NCI-H146 (cell line): ENCODE results near the gene LTBP4.
A peak's percentile ranks its signal among the peaks of the same experiment; 100 is the strongest.

Experiments used
- DNase-seq: peaks from one replicate; lab custom pipeline; 2025; lab: John Stamatoyannopoulos, UW

The LTBP4 gene

DNA sequence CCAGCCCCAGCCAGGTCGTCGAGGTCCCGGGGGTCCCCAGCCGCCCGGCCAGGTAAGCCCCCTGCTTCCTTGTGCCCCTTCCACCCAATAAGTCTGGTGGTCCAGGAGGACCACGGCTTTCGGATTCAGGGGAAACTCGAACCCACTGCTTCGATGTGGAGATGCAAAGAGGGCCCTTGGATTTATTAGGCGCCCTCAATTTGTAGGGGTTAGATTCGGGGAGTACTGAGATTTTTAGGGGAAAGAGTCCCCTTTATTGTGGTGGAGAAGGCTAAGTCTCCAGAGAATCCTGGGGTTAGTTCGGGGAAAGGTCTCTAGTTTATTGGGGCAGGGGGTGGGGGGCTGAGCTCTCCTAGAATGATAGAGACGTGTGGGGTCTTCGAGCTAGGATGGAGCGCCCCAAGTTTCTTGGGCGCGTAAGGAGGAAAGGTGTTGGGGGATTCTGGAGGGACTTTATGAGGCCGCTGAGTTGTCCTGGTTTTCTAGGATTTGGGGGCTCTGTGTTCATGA is 3.8 kb upstream of the LTBP4 start:
- DNase-seq = no peak

DNA sequence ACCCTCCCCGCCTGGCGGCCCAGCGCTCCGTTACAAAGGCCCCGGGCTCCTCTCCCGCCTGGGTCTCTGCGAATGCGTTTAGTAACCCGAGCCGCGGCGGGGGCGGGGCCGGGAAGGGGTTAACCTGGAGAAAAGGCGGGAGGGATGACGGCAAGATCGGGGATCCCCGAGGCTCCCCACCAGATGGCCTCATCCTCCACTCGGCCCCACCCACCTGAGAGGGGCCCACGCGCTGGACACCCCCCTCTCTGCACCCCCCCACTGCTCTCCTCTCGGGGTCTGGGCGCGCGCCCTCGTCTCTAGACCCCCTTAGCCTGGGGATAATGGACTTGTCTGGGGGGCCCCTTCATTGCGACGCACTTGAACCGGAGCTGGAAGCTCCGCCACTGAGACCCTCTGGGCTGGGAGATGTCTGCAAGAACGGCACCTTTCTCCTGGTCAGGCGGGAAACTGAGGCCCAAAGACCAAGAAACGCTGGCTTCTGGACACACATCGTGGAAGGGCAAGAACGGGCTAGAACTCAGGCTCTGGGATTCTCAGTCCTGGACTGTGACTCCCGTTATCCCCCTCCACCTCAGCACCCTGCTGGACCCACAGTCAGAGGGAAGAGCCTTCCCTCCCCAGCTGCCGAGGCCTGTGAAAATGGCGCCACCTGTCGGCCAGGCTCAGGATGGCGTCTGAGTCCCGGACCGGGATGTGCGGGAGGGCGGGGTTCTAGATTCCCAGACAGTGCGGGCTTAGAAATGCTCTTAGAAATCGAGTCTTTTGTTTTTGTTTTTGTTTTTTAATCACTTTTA is 2.9 kb upstream of the LTBP4 start:
- DNase-seq = peak; percentile 74

DNA sequence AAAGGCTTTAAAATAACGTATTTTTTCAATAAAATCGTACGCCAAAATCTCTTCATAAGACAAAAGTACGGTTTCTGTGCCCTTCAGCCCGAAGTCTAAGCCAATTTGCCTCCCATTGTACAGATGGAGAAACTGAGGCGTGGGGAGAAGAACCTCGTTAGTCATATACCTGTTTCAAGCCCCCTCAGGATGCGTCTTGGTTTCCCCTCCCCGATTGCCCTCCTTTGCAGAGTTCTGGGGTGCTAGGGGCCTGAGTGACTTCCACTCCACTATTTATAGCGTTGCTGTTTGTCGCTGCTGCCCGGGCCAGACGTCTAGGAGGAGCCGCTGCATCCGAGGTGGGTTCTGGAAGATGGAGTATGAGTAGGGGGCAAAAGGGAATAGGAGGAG is 2.3 kb upstream of the LTBP4 start:
- DNase-seq = no peak

DNA sequence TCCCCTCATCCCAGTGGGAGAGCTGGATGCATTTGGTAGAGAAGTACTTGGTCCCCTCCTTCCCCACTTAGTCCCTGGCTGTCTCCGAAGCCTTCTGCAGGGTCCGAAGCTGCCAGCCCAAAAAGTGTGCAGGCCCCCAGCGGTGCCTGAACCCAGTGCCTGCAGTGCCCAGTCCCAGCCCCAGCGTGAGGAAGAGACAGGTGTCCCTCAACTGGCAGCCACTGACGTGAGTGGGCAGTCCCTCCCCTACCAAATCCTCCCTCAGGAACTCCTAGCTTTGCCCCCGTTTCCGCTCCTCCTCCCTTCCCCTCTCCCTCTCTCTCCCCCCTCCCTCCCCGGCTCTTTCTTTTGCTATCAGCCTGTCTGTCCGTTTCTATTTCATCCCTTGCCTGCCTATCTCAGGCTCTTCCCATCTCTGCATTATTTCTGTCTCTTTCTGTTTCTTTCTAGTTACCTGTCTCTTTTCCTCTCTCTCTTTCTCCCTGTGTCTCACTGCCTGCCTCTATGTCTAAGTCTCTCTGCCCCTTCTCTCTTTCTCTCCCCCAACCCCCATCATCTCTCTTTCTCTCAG is 1.8 kb upstream of the LTBP4 start:
- no peak for DNase-seq

DNA sequence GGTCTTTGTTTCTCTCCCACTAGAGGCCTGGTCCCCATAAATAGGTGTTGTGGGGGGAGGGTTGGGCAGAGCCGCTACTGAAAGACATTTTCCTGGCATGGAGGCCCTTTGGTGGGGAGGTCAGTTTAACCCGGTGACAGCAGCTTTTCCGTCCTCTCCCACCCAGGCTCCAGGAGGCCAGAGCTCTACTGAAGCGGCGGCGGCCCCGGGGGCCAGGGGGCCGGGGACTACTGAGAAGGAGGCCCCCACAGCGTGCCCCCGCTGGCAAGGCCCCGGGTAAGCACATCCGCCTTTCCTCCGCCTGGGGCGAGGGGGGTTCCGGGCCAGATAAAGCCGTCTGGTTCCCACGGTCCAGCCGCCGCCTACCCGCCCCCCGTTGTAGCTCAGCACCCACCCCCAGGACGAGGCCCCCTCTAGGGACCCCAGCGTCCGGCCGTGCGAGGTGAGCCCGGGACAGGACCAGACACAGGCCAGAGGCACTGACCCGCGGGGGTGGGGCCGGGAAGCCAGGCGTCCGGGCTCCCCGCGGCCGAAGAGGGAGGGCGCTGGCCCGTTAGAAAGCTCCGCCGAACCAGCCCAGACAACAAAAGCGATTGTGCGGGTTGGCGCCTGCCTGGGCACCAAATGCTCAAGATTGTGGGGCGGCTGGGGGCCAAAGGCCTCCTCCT is 1.1 kb upstream of the LTBP4 start:
- no peak for DNase-seq

DNA sequence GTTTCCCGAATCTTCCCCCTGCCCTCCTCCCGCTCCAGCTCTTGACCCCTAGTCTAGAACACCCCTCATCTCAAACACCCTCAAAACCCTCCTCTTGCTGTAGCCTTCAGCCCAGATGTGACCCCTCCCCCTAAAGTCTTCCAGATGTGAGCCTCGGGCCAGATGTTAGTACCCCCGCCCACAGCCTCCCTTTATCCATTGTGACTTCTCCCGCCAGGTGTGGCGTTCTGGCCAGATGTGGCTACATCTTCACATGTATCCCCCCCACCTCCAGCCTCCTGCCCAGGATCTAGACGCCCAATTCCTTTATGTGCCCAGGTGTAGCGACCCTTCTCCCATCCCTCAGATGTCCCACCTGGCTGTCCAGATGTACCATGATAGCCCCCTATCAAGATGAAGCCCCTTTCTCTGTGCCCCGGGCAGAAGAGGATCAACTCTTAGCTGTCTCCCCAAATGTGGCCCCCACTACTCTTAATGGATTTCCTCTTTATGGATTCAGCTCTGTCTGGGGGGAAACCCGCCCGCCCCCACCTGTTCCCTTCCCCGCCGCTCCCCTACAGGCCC is 517 bp upstream of the LTBP4 start:
- DNase-seq = no peak

DNA sequence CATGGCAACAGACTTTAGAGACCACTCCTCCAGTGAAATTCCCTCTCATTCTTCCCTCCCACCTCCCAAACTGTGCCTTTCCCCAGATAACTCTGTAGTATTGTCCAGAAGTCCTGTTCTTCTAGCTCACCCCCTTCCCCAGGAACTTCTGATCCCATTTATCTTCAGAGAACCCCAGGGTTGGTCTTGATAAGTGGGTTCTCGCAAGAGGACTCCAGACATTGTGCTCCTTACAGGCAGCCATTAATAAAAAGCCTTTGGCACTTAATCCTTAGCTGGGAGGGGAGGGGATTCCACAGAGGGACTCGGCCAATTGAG is 1.9 kb downstream of the LTBP4 start:
- DNase-seq = no peak

DNA sequence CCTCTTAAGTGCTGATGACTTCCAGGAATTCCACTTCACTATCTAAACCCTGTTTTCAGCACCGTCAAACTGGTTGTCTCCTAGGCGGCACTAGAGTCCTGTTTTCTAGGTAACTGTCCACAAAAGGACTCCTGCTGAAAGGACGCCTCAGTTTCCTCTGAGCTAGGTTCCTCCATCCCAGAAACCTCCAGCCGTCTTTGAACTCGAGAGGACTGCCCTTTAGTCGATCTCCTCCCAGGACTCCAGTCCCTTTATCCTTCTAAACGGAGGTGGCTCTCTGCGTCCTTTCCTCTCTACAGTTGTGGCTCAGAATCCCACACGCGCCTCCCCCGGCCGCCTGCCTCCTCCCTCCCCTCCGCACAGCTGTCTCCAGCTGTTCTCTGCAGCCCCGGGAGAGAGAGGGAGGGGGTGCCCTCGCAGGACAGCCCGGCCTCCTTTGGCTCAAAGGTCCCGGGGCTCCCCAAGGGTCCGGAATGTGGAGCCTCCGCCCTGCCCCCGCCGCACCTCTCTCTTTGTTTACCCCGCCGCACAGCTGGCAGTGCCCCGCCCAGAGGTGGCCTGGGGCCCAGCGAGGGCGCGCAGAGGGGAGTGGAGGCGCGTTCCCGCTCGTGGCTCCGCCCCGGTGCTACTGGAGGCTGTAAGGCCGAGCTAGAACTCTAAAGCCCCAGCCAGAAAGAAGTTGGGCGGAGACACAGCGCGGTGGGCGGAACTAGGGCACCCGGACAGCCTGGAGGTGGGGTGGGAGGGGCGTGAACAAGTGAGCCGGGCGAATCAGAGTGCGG is 2.4 kb downstream of the LTBP4 start:
- peak; percentile 93 for DNase-seq

DNA sequence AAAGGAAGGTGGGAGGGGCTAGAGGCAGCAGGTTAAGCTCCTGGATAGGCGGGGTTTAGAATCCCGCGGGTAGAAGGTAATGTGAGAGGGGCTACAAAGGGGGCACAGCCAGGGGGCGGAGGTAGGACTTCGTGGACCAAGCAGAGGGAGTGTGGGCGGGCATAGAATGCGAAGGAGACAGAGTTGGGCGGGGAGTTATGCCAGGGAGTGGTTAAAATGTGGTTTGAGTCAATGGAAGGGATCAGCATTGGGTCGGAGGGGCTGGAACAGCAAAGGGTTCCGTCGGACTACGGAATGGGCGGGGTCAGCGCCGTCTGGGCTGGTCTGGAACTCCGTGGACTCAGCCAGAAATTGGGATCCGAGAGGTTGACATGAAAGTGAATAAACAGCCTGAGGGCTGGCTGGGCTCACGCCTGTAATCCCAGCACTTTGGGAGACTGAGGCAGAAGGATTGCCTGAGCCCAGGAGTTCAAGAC is 3.0 kb downstream of the LTBP4 start:
- no peak for DNase-seq

DNA sequence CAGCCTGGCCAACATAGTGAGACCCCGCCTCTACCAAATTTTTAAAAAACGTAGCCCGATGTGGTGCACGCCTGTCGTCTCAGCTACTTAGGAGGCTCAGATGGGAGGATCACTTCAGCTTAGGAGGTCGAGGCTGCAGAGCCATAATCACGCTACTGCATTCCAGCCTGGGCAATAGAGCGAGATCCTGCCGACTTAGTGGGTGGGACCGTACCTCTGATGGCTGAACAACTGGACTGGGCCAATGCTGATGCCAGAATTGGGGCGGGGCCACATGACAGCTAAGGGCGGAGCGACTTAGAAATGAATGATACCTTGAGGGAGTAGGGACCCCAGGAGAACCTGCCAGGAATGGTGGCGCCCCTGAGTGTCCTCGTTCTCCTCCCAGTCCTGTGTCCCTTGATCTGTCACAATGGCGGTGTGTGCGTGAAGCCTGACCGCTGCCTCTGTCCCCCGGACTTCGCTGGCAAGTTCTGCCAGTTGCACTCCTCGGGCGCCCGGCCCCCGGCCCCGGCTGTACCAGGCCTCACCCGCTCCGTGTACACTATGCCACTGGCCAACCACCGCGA is 3.6 kb downstream of the LTBP4 start:
- DNase-seq = no peak

DNA sequence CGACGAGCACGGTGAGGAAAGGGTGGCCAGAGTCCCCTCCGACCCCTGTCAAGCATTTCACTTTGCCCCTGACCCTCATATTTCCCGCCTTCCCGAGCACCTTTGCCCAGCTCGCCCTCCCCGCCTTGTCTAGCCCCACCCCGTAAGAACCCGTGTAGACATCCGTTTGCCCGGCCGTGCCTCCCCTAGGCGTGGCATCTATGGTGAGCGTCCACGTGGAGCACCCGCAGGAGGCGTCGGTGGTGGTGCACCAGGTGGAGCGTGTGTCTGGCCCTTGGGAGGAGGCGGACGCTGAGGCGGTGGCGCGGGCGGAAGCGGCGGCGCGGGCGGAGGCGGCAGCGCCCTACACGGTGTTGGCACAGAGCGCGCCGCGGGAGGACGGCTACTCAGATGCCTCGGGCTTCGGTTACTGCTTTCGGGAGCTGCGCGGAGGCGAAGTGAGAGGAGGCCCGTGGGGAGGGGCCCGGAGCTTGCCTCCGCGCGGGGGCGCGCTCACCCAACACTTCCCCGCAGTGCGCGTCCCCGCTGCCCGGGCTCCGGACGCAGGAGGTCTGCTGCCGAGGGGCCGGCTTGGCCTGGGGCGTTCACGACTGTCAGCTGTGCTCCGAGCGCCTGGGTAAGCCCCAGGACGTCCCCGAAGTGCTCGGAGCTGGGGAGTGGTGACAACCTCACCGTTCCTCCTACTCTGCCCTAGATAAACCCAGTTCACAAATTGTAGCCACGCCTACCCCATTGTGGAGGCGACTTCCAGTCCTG is 4.2 kb downstream of the LTBP4 start:
- peak; percentile 78 for DNase-seq

DNA sequence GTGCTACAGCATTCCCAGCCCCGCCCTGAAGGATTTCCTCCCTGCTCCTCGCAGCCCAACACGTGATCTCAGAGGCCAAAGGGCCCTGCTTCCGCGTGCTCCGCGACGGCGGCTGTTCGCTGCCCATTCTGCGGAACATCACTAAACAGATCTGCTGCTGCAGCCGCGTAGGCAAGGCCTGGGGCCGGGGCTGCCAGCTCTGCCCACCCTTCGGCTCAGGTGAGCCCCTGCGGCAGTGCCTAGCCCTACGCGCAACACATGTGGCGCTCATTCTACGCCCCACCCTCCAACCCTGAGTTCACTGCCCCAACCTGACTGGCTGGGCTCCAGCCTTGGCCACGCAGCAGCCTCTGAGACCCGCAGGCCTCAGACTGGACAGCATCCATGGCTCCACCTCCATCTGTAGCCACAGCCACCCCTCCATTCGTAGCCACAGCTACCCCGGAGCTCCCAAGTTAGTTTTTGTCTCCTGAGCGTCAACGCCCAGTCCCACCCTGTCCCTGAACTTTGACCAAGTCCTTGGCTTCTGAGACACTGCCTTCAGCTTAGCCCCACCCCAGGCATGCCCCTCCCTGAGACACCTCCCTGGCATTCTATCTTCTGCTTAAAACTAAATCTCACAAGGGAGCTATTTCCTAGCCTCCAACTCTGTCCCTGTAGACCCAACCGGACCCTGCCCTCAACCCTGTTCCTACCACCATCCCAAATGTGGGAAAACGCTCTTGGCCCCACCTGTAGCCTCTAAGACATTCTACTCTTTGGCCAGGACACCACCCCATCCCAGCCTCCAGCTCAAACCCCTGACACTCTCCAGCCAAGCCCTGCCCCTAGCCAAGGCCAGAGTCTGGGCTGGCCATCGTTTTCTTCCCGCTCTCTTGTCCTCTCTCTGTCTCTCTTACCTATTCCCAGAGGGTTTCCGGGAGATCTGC is 6.4 kb downstream of the LTBP4 start:
- no peak for DNase-seq

DNA sequence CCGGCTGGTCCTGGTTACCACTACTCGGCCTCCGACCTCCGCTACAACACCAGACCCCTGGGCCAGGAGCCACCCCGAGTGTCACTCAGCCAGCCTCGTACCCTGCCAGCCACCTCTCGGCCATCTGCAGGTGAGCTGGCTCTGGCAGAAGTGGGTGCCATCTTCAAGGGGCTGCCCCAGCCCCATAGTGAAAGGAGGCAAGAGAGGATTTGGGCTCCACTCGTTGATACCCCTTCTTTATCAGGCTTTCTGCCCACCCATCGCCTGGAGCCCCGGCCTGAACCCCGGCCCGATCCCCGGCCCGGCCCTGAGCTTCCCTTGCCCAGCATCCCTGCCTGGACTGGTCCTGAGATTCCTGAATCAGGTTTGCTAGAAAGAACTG is 7.1 kb downstream of the LTBP4 start:
- no peak for DNase-seq

DNA sequence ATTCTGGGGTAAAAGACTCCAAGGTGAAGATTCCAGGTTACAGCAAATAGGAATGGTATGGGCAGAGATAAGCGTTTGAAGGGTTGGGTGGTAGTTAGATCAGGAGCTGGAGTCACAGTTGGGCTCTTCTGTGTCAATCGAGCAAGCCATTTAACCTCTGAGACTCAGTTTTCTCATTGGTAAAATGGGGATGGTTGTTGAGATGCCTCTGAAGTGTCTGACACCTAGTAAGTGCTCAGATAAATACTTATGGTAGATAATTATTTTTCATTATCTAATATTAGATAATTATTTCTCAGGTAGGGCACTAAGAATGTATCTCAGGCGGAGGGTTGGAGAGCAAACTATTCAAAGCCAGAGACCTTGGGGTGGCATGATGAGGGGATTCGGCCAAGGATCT is 7.8 kb downstream of the LTBP4 start:
- no peak for DNase-seq

DNA sequence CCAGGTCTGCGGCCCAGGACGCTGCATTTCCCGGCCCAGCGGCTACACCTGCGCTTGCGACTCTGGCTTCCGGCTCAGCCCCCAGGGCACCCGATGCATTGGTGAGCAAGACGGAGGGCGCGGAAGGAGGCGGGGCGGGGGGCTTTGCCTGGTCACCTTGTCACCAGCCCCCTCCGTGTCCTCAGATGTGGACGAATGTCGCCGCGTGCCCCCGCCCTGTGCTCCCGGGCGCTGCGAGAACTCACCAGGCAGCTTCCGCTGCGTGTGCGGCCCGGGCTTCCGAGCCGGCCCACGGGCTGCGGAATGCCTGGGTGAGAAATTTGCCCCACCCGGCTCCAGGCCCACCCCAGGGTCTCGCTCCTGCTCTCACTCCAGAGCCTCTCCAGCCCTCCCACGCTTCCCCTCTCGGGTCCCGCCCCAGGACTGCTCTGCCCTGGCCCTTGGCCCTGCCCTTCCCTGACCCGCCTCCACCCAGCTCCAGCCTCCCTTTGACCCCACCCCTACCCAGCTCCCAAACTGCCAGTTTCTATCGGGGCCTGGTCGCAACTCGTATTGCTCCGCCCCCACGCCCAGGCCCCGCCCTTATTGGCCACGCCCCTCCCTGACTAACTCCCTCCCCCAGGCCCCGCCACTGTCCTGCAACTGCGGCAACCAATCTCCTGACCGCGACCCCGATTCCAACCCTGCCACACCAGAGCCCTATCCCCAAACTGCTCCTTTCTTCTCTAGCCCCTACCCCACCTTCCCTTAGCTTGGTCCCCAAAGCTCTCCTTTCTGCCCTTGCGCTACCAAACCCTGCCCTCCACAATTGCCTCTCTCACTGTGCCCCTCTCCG is 8.6 kb downstream of the LTBP4 start:
- DNase-seq = peak; percentile 59

DNA sequence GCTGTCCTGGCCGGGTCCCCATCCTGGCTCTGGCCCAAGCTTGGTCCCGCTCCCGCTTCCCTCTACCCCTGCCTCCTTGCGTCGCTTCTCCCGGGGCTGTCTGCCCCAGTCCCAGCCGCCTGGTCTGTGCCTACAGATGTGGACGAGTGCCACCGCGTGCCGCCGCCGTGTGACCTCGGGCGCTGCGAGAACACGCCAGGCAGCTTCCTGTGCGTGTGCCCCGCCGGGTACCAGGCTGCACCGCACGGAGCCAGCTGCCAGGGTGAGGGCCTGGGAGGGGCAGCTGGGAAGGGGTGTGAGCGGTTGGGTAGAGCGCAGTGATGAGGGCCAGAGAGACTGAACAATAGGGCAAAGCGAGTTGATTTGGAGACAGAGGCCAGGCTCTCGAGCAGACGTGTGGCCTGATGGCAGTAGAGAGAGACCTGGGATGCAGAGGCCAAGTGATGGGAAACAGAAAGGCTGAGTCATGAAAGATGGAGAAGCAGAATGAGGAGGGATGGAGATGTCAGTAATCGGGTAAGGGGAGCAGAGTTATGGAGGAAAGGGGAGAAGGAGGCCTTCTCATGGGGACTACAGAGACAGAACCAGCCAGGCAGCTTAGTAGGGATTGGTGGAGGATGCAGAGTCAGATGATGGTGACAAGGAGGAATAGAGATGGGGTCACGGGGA is 9.4 kb downstream of the LTBP4 start:
- DNase-seq = no peak

DNA sequence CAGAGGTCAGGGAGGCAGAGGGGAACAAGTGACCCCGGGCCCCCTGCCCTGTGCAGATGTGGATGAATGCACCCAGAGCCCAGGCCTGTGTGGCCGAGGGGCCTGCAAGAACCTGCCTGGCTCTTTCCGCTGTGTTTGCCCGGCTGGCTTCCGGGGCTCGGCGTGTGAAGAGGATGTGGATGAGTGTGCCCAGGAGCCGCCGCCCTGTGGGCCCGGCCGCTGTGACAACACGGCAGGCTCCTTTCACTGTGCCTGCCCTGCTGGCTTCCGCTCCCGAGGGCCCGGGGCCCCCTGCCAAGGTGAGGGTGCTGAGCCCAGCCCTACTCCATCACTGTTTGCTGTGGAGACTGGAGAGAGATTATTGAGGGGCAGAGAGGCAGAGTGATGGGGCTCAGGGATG is 9.9 kb downstream of the LTBP4 start:
- no peak for DNase-seq

DNA sequence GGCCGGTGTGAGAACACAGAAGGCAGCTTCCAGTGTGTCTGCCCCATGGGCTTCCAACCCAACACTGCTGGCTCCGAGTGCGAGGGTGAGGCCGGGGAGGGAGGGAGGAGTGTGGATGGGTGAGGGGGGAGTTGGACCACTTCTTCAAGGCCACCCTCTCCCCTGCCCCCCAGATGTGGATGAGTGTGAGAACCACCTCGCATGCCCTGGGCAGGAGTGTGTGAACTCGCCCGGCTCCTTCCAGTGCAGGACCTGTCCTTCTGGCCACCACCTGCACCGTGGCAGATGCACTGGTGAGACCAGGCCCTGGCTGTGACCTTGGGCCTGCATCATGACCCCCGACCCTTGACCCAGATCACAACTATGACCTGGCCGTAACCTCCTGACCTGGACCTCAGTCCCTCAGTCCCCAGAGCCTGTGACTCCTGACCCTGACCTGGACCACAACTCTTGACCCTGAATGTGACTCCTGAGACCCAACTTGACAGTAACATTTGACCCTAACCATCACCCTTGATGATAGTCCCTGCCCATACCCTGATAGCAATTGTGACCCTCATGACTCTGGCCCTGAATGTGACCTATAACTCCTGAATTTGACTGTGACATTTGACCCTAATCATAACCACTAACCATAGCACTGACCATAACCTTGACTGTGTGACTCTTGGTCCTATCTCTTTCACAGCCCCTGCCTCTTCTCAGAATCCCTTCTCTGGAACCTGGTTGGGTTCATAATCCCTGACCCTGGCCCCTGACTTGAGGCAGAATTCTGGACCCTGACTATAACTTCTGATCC is 10.9 kb downstream of the LTBP4 start:
- DNase-seq = no peak
